GM12865 (cell line): Measurements from ENCODE around the gene AFTPH.

ENCODE experiments used
- DNase-seq: peaks from one replicate; pipeline ENCODE4 v3.0.0; 2010; ENCODE audit warnings: low read depth
- H3K4me3 ChIP-seq: 2 replicates; pipeline ENCODE4 v1.5.1; 2011; ENCODE audit warnings: mild to moderate bottlenecking, low read depth, low read length, control low read depth
- CTCF ChIP-seq: IDR thresholded peaks from 2 replicates; pipeline ENCODE4 v1.5.1; 2011; ENCODE audit warnings: low read length, control low read depth, low read depth, inconsistent platforms; ENCODE audit not compliant: insufficient read depth; ENCODE audit errors: missing control alignments

Gene AFTPH

GRCh38 chr2:64550042-64550441 lies 25.9 kb downstream of the AFTPH start:
- no peak for DNase-seq
- no peak overlapping the region for H3K4me3 ChIP-seq
- no peak for TF ChIP-seq CTCF

- no peak for DNase-seq
- no peak for TF ChIP-seq CTCF
These were observed 27.7 kb downstream of the AFTPH start for GRCh38 chr2:64551851-64552250.

GRCh38 chr2:64554117-64554516 lies 30.0 kb downstream of the AFTPH start:
- DNase-seq = no peak
- no peak for TF ChIP-seq CTCF
- no peak overlapping the region for H3K4me3 ChIP-seq

More at GRCh38 chr2:64551851-64552250, 27.7 kb downstream of the AFTPH start:
- no peak overlapping the region for H3K4me3 ChIP-seq

- no peak for DNase-seq
- TF ChIP-seq CTCF = no peak
- no peak overlapping the region for H3K4me3 ChIP-seq
These were observed 34.4 kb downstream of the AFTPH start for GRCh38 chr2:64558445-64559081.

- no peak overlapping the region for H3K4me3 ChIP-seq
- DNase-seq = peak; percentile 30
- peak; percentile 24 for TF ChIP-seq CTCF
These were observed 38.1 kb downstream of the AFTPH start for GRCh38 chr2:64562148-64562784.

- DNase-seq = no peak
- no peak for TF ChIP-seq CTCF
These were observed 39.4 kb downstream of the AFTPH start for GRCh38 chr2:64563436-64563938.

More at GRCh38 chr2:64563436-64563938, 39.4 kb downstream of the AFTPH start:
- no peak overlapping the region for H3K4me3 ChIP-seq
